Endodermal cell (in vitro differentiated cells): ENCODE data around the gene VPS45. TPM values are rescaled to one million over a fixed set of nuclear protein-coding genes. Genes with fewer than 3 reads are reported as not detected.

Experiments used
- DNase-seq: peaks from one replicate; pipeline ENCODE4 v3.0.0-alpha.2; 2017
- H3K27ac ChIP-seq: 2 replicates; pipeline ENCODE4 v1.5.1; 2013; ENCODE audit warnings: mild to moderate bottlenecking, low read depth, low read length, moderate library complexity
- H3K27me3 ChIP-seq: 2 replicates; pipeline ENCODE4 v1.6.1; 2013; ENCODE audit warnings: mild to moderate bottlenecking, low read length, moderate library complexity; ENCODE audit not compliant: insufficient read depth, control insufficient read depth, poor library complexity, severe bottlenecking
- H3K36me3 ChIP-seq: 2 replicates; pipeline ENCODE4 v1.7.0; 2013; ENCODE audit warnings: mild to moderate bottlenecking, low read length, moderate library complexity; ENCODE audit not compliant: control insufficient read depth, insufficient read depth
- H3K4me1 ChIP-seq: one replicate; pipeline ENCODE4 v1.7.0; 2013; ENCODE audit warnings: low read length; ENCODE audit not compliant: control insufficient read depth, insufficient read depth
- H3K4me3 ChIP-seq: 2 replicates; pipeline ENCODE4 v1.5.1; 2013; ENCODE audit warnings: mild to moderate bottlenecking, low read length, moderate library complexity
- H3K9ac ChIP-seq: 2 replicates; pipeline ENCODE4 v1.6.1; 2013; ENCODE audit warnings: mild to moderate bottlenecking, low read length, moderate library complexity; ENCODE audit not compliant: poor library complexity, severe bottlenecking; ENCODE audit errors: extremely low read depth
- H3K9me3 ChIP-seq: 2 replicates; pipeline ENCODE4 v1.6.1; 2013; ENCODE audit warnings: mild to moderate bottlenecking, low read length, moderate library complexity; ENCODE audit not compliant: control insufficient read depth
- H3K27ac Mint-ChIP-seq: 2 replicates; pipeline ENCODE4 v1.8.0; 2020; ENCODE audit warnings: mixed read lengths
- H3K27me3 Mint-ChIP-seq: 2 replicates; pipeline ENCODE4 v1.8.0; 2021; ENCODE audit warnings: mild to moderate bottlenecking, mixed read lengths; ENCODE audit not compliant: insufficient read depth
- H3K36me3 Mint-ChIP-seq: 2 replicates; pipeline ENCODE4 v1.8.0; 2020; ENCODE audit warnings: low read depth, mixed read lengths
- H3K4me1 Mint-ChIP-seq: 2 replicates; pipeline ENCODE4 v1.8.0; 2020; ENCODE audit warnings: mixed read lengths
- H3K4me3 Mint-ChIP-seq: 2 replicates; pipeline ENCODE4 v1.8.0; 2020; ENCODE audit warnings: mild to moderate bottlenecking, moderate library complexity, mixed read lengths
- H3K9me3 Mint-ChIP-seq: 2 replicates; pipeline ENCODE4 v1.8.0; 2020; ENCODE audit warnings: mild to moderate bottlenecking, mixed read lengths
- CTCF ChIP-seq: fragments of 200-600 bp; sonication (generic); conservative IDR thresholded peaks from 2 replicates; pipeline ENCODE4 v1.5.0; 2021; ENCODE audit warnings: antibody characterized with exemption, mild to moderate bottlenecking
- WGBS, 2 experiments: methylation state at CpG; one replicate each; pipeline versions ENCODE4 v1.1.5 to v1.1.7; 2013; ENCODE audit warnings: missing lambda C conversion rate in 2 of 2, mixed read lengths in 1 of 2; ENCODE audit not compliant: insufficient coverage in 1 of 2, insufficient read length in 1 of 2; 5-methylcytosine and 5-hydroxymethylcytosine counted together
- total RNA-seq, 2 donors: library from RNA; stranded (reverse); fragmentation: NEBNext Ultra II Directional in 1 of 2; extraction: Animal tissue kit (Norgen Biotek cat#: 25700) in 1 of 2; gene quantifications; 2 replicates in 1 of 2; 3 replicates in 1 of 2; pipeline ENCODE4 v1.2.1, GENCODE V29; 2021

The VPS45 gene
- total RNA-seq, 2 donors from 2014 or later = 32.6 to 35.0 TPM

GRCh38 chr1:150115121-150115520 is 47.5 kb downstream of the VPS45 start:
- no peak for DNase-seq
- no peak overlapping the region for H3K27ac Mint-ChIP-seq
- peaks cover 42% of the 10 kb centered on the region for H3K36me3 Mint-ChIP-seq
- 88% methylated on average over 1 of the region's 1 CpG; no CpG with 5 or more reads in 1 of the 2 experiments for WGBS, 2 experiments
- H3K36me3 ChIP-seq = peaks cover 20% of the 10 kb centered on the region
- H3K4me3 ChIP-seq = no peak overlapping the region
- peaks cover 25% of the 10 kb centered on the region for H3K9me3 Mint-ChIP-seq
- H3K9me3 ChIP-seq = peaks cover 20% of the 10 kb centered on the region
- H3K4me3 Mint-ChIP-seq = no peak overlapping the region
- H3K27ac ChIP-seq = no peak overlapping the region
- H3K27me3 ChIP-seq = no peaks in the 10 kb centered on the region
- TF ChIP-seq CTCF = no peak
- H3K9ac ChIP-seq = no peak overlapping the region
- H3K27me3 Mint-ChIP-seq = no peaks in the 10 kb centered on the region
- H3K4me1 ChIP-seq = no peaks in the 10 kb centered on the region
- no peaks in the 10 kb centered on the region for H3K4me1 Mint-ChIP-seq

GRCh38 chr1:150118716-150119115 is 51.1 kb downstream of the VPS45 start:
- Histone ChIP-seq H3K36me3 (peaks cover 4% of the 10 kb centered on the region), H3K9ac (no peak overlapping the region), H3K4me1 (no peaks in the 10 kb centered on the region), H3K27me3 (no peaks in the 10 kb centered on the region), H3K9me3 (peaks cover 20% of the 10 kb centered on the region), H3K27ac (no peak overlapping the region), H3K4me3 (no peak overlapping the region)
- Mint-ChIP-seq H3K36me3 (peaks cover 36% of the 10 kb centered on the region), H3K4me1 (no peaks in the 10 kb centered on the region), H3K27me3 (no peaks in the 10 kb centered on the region), H3K4me3 (no peak overlapping the region), H3K27ac (no peak overlapping the region), H3K9me3 (peaks cover 16% of the 10 kb centered on the region)
- no peak for DNase-seq
- TF ChIP-seq CTCF = no peak
- 94 to 98% methylated on average over 2 of the region's 2 CpGs for WGBS, 2 experiments

GRCh38 chr1:150121236-150121862 is 53.8 kb downstream of the VPS45 start:
- H3K27ac ChIP-seq = no peak overlapping the region
- Mint-ChIP-seq H3K27me3 (no peaks in the 10 kb centered on the region), H3K27ac (no peak overlapping the region), H3K9me3 (no peaks in the 10 kb centered on the region), H3K36me3 (peaks cover 16% of the 10 kb centered on the region), H3K4me3 (no peak overlapping the region), H3K4me1 (no peaks in the 10 kb centered on the region)
- no peaks in the 10 kb centered on the region for H3K9me3 ChIP-seq
- no peak for TF ChIP-seq CTCF
- no peak overlapping the region for H3K4me3 ChIP-seq
- H3K36me3 ChIP-seq = no peaks in the 10 kb centered on the region
- 100% methylated on average over 1 of the region's 1 CpG; no CpG with 5 or more reads in 1 of the 2 experiments for WGBS, 2 experiments
- DNase-seq = no peak
- no peaks in the 10 kb centered on the region for H3K4me1 ChIP-seq
- H3K27me3 ChIP-seq = no peaks in the 10 kb centered on the region
- H3K9ac ChIP-seq = no peak overlapping the region
